Skeletal muscle cell (primary cell): ENCODE data around the gene HOXB3.

Source experiments
- DNase-seq: peaks from one replicate; pipeline ENCODE4 v3.0.0-alpha.2; 2010; ENCODE audit warnings: low read depth
- H3K4me3 ChIP-seq: 2 replicates; pipeline ENCODE4 v1.5.1; 2011; ENCODE audit warnings: low read depth, mild to moderate bottlenecking, control low read depth, low read length, moderate library complexity

The HOXB3 gene

DNA sequence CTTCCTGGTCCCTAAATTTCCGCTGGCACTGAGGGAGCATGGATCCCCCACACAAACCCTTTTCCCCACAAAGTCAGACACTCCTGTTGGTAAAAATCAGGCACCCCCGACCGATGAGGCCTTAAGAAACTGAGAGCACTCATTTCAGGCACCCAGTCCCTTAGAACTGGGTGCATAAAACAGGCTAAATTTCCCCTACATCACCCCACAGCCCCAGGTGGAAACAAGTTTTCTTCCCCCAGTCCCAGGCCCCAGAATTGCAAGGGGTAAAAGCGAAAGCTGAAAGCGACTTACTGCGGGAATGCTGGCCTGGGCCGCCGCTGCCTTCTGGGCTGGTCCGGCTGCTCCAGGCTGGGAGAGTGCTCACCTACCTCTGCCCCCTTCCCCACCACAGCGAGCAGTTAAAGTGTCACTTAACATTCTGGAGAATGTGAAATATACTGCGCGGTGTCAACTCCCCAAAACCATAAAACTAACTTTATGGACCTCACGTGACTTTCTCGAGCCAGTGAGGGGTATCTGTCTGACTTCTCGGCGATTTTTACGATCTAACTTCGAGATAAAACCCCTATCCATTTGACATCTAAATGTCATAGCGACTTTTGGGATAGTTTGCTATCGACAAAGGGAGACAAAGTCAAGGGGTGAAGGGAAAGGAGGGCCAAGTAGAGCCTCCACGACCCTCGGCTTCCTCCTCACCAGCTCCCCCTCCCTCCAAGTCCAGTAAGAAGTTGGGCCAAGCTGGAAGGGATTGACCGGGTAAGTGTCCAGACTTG is at the start of gene HOXB3:
Gene HOXB3 (minus strand): TSS at position 411 of the 776 bp plus-strand sequence. CDS start 37,767 bp downstream, outside the sequence.
- H3K4me3 ChIP-seq: peak within 1 kb of the TSS; percentile 60

DNA sequence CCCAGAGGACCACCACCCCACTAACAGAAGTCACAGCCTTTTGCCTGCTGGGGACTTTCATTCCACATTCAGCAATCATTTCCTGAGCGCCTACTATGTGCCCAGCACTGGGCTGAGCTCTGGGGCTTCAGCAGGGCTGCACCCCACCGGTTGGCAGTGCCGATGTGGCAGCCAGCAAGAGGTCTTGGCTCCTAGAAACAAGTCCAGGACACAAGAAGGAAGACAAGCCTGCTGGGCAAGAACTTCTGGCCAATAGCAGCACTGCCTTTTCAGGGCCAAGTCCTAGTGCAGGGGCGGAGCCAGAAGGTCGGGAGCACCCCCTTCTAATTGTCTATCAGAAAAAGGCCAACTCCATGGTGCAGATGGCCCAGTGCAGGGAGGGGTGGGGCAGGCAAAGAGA is 49.1 kb upstream of the HOXB3 start:
- H3K4me3 ChIP-seq: no peak overlapping the region
- DNase-seq: no peak

More for the DNA sequence above, at the start of gene HOXB3:
- no peak for DNase-seq

GRCh38 chr17:48637323-48638260 is 47.6 kb upstream of the HOXB3 start:
- no peak overlapping the region for H3K4me3 ChIP-seq
- peak; percentile 49 for DNase-seq

DNA sequence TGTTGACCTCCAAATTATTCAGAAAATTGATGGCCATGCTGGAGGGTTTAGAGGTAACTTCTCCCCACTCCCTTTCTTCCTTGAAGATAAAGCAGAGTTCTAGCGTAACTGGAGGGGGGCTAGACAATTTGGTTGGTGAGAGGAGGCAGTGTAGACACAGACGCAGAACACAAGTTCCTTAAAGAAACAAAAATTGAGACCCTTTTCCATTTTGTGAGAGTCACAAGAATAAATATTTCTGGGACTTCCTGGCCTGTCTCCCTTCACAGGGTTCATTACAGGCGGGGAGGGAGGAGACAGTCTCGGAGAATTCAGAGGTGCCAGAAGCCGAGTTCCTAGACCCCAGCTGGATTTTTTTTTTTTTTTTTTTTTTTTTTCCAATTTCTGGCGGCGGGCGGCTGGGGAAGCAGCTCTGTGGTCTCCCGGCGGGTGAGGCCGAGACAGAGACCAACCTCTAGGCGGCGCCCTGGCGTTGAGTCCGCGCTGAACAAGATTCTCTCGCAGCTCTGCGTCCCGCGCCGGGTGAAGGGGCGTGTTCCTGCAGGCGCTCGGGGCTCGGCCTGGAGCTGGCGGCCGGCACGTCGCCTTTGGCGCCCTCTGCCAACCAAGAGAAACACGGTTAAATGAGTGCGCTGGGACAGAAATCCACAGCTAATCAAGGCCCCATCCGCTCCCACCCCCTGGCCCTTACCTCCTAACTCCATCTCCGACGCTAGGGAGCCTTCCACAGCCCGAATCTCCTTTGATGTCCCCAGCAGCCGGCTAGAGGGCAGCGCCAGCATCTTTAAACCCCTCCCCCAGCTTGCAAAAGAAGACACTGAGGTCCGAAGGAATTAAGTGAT is 46.4 kb upstream of the HOXB3 start:
- DNase-seq: no peak
- no peak overlapping the region for H3K4me3 ChIP-seq

DNA sequence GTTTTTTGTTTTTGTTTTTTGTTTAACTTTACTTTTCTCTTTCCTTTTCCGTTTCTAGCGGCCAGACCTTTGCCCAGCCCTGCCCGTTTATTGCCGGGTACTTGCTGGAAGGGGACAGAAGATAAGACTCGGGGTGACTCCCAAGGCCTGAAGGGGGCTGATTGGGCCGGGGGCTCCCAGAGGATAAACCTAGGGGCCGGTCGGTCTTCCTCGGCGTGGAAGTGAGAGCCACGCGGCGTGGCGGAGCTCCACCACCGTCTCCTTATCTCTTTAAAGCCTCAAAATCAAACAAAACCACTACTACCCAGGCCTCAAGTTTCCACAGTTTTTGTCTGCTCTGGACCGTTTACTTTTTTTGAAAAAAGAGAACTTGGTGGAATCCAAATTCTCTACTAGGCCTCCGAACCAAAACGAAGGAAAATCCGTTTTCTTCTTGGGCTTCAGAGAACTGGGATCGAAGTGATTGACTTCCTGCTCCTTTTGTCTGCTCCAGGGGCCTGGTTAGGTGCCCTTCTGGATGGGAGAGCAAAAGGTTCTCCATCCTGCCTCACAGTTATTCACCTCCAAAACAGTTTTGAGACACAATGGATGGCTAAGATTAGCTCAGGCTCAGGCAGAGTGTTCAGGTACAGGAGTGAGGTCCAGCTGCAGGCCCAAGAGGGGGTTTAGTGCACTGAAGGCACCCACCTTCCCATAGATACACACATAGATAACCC is 44.6 kb upstream of the HOXB3 start:
- DNase-seq: no peak
- no peak overlapping the region for H3K4me3 ChIP-seq

- no peak for DNase-seq
- no peak overlapping the region for H3K4me3 ChIP-seq
Measured at GRCh38 chr17:48633266-48633677, 43.2 kb upstream of the HOXB3 start.

- H3K4me3 ChIP-seq: no peak overlapping the region
- no peak for DNase-seq
Measured at GRCh38 chr17:48632579-48633265, 42.7 kb upstream of the HOXB3 start.

DNA sequence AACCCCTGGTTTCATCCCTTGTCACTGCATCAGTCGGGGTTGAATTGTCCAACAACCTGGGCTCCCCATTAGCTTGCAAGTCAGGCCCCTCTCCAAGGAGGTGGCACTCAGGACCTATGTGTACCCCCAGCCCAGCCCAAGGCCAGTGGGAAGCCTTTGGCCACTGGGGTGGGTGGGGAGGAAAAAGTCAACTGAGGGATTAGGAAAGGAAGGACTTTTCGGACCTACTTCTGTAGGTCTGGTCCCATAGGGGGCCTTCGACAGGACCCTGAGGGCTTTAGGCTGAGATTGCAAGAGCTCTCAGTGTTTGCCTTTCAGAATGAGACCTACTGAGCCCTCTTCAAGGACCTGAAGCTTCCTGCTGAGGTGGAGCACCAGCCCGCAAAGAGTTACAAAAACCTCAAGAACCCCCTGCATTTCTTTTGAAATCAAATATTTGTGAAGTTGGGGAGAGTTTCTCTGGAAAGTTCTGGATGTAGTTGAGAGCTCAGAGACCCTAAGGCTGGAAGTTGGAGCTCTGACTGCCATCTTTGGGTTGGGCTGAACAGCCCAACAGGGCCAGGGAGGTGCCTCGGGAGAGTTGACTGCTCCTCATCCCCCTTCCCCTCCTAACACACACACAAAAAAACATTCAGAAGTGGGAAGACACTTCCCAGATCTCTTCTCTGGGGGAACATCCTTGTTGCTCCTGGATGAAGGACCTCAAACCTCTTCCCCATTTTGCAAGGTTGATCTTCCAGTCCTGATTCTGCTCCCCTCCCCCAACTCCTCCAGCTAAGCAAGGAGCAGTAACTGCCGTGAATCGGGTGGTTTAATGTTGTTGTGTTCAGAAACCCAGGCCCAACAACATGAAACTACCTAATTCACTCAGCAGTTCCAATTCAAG is 41.9 kb upstream of the HOXB3 start:
- no peak for DNase-seq
- H3K4me3 ChIP-seq: no peak overlapping the region

- no peak for DNase-seq
Measured at GRCh38 chr17:48630925-48631692, 41.1 kb upstream of the HOXB3 start.

DNA sequence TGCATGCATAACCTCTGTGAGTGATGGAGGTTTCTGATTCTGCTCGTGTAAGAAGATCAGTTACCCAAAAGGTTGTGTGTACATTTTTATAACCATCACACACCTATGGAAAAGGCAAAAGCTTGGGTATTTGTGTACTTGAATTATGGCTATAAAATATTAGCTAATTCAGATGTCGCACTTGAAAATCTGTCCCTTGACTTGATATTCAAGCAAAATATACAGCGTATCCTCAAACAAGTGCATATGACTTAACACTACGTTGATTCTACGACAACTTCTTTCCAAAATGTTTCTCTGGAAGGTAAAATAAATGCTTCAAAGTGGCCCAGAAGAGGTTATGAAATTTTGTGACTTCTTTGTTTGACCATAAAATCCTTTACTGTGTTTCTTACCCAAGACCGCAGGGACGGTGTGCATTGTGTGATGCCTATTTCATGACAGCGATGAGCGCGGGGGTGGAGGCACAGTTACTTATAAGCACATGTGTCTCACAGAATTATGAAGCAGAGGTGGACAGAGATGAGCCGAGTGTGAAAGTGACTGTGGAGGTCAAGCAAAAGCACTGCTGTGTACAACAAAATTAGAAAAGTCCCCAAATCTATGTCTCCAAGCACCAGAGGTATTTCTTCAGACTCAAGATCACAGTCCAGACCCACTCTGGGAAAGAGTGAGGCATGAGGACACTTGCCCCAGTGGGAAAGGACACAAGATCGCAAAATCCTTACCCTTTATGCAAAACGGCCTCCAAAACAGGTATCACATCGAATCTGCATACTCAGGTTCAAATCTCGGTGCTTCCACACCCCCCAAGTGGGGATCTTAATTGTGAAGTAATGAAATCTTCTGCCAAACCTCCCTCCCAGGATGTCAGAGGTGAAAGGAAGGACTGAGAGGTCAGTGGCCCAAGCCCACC is 40.2 kb upstream of the HOXB3 start:
- no peak overlapping the region for H3K4me3 ChIP-seq
- no peak for DNase-seq

More at GRCh38 chr17:48630925-48631692, 41.1 kb upstream of the HOXB3 start:
- H3K4me3 ChIP-seq: no peak overlapping the region

DNA sequence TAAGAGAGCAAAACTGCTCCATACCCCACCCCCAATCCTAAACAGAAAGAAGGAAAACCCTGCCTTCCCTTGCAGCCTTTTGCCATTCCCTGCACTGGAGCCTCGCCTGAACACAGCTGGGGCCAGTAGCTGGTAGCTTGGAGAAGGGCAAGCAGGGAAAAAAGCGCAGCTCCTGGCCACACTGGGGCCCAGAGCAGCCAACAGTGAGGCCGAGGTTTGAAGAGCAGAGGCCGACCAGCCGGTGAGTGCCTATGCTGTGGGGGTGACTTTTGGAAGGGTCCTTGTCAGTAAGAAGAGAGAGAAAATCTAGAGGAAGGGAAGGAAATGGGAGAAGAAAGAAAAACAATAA is 39.3 kb upstream of the HOXB3 start:
- no peak for DNase-seq
- H3K4me3 ChIP-seq: no peak overlapping the region

DNA sequence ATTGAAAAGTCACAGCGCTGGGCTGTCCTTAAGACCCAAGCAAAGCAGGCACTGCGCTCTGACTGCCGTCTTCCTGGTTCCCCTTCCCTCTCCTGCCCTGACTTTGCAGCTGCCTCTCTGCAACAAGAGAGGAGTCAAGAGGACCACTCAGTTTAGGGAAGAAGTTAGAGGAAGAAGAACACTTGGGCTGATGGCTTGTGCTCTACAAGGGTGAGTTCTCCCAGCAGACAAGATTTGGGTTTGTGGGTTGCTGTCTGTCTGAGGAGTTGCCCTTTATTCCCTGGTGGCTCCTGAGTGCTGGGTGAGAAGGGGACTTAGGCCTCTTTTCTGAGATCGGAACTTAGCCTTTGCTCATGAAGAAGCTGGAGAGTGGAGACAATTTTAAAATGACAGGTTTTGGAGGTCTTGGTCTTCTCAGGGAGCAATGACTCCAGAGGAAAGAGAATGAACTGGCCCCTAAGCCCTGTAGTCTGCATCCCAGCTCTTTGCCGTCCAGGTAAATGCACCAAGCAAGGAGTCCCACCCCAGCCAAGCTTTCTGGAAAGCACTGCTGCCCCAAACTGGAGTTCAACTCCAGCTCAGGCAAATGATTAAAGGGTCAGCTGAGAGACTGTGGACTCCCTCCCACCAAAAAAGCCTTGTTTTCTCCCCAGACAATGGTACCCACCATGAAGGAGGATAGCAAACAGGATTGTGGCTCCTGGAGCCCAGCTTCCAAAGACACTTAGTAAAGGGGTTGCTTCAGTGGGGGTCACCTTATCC is 38.8 kb upstream of the HOXB3 start:
- no peak for DNase-seq
- H3K4me3 ChIP-seq: no peak overlapping the region

- no peak overlapping the region for H3K4me3 ChIP-seq
- DNase-seq: no peak
Measured at GRCh38 chr17:48627623-48628521, 37.8 kb upstream of the HOXB3 start.

- no peak for DNase-seq
- H3K4me3 ChIP-seq: no peak overlapping the region
Measured at GRCh38 chr17:48627118-48627597, 37.1 kb upstream of the HOXB3 start.
